HG03159 (cell line): ENCODE measurements around the gene GNLY.

Experiments used
- ATAC-seq: cut with Tn5 transposase; IDR thresholded peaks from one replicate; pipeline ENCODE4 v1.9.1; 2021; ENCODE audit warnings: mild to moderate bottlenecking, moderate library complexity; ENCODE audit not compliant: unreplicated experiment

Gene GNLY

DNA sequence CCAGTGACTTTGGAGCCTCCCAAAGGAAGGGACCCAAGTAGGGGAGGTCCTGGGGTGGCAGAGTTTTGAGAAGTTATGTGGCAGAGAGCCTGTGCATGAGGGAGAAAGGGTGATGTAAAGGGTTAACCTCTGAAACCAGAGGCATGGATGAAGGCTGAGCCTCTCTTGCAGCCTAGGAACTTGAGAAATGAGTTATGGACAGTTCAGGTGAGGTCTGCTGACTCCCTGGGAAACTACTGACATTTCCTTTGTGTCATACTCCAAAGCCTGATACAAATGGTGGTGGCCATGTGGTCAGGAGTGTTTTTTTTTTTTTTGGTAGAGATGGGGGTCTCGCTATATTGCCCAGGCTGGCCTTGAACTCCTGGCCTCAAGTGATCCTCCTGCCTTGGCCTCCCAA is 12.4 kb upstream of the GNLY start:
- no peak for ATAC-seq

DNA sequence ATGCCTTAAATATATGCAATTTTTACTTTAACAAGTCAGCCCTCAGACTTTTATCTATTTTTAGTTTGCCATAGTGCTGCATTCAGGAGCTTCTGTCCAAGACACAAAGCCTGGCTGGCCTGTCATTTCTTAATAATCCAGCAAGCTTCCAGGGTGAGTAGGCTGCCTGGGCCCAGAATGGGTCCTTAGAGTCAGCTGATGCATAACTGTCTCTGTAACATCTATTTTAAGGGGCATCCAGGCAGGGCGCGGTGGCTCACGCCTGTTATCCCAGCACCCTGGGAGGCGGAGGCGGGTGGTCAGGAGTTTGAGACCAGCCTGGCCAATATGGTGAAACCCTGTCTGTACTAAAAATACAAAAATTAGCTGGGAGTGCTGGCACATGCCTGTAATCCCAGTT is 11.8 kb upstream of the GNLY start:
- ATAC-seq, result no peak

DNA sequence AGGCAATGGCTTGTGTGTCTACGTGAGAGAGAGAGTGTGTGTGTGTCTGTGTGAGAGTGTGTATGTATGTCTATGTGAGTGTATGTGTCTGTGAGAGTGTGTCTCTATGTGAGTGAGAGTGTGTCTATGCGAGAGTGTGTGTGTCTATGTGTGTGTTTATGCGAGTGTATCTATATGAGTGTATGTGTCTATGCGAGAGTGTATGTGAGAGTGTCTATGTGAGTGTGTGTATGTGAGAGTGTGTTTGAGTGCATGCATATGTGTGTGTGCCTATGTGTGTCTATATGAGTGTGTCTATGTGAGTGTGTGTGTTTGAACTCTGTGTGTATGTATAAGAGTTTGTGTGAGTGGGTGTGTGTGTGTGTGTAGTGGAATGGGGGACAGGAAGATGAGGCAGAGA is 9.8 kb upstream of the GNLY start:
- ATAC-seq, result no peak

DNA sequence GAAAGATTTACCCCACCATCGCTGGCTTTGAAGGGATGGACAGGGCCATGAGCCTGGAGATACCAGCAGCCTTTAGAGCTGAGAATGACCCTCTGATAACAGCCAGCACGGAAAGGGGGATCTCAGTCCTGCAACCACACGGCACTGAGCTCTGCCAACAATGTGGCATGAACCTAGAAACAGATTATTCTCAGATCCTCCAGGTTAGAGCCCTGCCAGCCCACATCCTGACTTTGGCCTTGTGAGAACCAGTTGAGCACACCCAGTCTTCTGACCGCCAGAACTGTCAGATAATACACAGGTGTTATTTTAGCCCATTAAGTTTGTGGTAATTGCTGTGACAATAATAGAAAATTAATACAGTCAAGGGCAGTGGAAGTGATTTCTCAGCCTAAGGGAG is 9.4 kb upstream of the GNLY start:
- ATAC-seq, result no peak

DNA sequence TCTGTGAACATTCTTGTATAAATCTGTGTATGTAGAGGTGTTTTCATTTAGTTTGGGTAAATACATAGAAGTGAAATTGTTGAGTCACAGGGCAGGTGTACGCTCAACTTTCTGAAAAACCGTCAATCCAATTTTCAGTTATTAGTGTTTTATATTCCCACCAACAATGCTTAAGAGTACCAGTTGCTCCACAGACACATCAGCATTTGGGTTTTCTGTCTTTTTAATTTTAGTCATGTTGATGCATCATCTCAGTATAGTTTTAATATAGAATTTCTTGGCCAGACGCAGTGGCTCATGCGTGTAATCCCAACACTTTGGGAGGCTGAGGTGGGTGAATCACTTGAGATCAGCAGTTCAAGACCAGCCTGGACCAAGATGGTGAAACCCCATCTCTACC is 3.2 kb upstream of the GNLY start:
- no peak for ATAC-seq

DNA sequence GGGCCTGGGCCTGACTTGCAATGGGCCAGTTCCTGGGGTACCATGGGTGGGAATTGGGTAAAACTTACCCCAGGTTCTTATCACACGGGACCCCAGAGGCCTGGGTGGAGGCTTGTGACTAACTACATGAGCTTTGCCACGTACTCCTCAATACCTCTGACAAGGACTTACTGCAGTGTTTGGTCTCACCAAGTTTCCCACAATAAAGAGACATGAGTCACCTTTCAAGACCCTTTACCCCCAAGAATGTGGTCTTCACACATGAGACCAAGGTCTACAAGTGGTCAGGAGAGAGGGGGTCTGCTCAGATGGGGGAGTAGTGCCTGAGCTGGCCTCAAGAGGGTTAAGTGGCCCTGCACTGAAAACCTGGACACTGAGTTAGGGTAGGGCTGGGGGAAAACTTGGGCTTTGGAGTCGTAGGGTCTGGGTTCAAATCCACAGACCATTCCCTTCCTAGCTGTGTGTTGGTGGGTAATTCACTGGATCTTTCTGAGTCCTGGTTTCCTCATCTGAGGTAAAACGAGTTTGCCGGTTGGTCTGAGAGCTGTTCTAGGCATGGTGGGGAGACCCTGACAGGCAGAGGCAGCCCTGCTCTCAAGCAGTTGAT is 2.0 kb upstream of the GNLY start:
- ATAC-seq, result no peak

DNA sequence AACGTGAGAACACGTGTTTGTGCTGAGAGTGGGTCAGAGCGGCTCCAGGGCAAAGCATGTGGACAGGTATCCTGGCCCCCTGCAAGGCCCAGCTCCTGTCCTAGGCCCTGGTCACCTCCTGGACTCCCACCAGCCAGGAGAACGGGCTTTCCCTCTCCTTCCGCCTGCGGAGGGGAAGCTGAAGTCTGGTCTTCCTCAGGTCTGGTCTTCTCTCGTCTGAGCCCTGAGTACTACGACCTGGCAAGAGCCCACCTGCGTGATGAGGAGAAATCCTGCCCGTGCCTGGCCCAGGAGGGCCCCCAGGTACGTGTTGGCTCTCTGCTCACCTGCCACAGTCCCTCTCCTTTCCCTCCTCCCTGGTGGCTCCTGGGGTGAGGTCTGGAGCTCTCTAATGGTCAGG is 963 bp downstream of the GNLY start:
- ATAC-seq, result no peak

DNA sequence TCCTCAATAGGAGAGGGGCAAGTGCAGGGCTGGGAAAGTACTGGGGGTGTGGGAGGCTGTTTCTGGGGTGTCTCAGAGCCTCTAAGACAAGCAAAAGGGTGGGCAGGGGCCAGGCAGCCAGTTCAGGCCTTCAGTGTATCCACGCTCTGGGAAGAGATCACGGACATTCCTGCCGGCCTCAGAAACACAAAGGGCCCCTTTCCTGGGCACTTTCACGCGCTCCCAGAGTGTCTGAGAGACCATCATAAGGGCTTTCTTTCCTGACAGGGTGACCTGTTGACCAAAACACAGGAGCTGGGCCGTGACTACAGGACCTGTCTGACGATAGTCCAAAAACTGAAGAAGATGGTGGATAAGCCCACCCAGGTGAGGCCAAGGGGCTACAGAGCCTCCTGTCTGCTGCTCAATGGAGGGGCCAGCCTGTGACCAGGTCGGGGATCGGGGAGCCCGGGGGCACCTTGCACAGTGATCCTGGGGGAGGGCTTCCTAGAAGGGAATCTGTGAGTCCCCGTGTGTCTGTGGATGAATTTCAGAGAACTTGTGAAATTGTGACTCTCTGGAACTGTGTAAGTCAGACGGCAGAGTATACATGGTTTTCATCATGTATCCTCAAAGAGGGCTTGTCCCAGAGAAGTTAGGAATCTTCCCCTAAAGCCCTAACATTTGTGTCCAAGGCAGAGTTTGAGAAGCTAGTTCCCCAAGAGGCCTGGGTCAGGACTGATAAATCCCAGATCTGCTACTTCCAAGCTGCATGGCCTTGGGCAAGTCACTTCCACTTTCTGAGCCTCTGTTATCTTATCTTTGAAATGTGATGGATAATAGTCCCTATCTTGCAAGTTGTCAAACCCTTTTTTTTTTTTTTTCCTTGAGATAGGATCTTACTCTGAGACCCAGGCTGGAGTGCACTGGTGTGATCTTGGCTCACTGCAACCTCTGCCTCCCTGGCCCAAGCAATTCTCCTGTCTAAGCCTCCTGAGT is 1.8 kb downstream of the GNLY start:
- no peak for ATAC-seq

DNA sequence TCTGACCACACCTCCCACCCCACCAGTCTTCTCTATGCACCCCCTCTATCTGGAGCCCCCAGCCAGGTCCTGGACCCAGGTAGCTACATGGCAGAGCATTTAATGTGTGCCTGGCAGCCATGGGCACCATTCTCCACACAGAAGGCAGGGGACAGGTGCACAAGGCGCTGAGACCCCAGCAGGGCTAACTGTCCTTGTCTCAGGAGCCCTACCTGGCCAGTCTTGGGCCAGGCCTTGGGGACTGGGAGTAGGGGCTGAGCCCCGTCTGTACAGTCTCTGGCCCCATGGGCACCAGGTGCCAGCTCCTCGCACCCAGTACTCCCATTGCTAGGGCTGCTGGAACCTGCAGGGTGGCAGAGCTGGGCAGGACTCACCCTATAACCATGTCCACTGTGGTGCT is 2.9 kb downstream of the GNLY start:
- no peak for ATAC-seq

DNA sequence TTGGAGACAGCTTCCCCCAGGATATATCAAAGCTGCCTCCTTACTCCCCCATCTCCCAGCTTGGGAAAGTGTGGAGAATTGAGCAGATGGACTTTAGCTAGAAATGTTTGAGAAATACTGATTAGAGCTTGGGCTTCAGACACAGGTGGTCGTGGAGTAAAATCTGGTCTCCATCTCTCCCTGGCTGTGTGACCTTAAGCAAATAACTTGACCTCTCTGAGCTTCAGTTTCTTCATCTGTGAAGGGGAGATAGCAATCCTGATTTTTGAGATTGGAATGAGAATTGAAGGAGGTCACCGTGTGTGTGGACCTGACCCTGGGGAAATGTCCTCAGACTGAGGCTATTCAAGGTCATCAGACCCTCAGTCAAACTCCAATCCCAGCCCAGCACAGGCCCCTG is 3.6 kb downstream of the GNLY start:
- ATAC-seq, result no peak

DNA sequence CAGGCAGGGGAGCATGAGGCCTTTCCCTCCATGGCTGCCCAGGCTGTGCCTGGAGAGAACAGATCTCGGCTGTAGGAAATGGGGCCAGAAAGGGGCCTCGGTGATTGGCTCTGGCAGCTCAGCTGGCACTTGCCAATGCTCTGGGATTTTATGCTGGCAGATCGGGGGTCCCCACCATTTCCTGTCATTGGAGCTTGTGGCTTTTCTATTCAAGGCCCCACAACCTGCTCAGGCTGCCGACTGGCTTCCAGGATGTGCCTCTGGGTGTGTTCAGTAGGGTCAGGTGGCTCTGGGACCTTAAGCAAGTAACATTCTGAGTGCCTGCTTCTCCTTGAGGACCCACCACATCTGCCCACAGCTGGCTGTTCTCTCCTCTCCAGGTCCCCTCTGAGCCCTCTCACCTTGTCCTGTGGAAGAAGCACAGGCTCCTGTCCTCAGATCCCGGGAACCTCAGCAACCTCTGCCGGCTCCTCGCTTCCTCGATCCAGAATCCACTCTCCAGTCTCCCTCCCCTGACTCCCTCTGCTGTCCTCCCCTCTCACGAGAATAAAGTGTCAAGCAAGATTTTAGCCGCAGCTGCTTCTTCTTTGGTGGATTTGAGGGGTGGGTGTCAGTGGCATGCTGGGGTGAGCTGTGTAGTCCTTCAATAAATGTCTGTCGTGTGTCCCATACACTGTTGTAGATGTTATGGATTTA is 4.2 kb downstream of the GNLY start:
- ATAC-seq, result no peak

DNA sequence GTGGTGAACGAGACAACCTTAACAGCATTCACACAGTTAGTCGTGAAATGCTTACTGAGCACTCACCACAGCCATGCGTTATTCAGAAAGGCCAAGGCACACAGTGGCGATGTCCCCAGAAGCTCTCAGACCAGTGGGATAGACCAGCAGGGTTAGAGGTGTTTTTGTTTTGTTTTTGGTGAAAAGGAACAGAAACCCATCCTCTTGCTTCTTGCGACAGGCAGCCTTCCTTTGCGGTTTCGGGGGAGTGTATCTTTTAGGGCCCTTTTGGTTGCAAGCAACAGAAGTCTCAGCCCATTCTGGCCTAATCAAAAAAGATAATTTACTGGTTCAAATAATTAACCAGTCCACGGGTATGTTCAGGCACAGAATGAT is 4.7 kb downstream of the GNLY start:
- no peak for ATAC-seq

DNA sequence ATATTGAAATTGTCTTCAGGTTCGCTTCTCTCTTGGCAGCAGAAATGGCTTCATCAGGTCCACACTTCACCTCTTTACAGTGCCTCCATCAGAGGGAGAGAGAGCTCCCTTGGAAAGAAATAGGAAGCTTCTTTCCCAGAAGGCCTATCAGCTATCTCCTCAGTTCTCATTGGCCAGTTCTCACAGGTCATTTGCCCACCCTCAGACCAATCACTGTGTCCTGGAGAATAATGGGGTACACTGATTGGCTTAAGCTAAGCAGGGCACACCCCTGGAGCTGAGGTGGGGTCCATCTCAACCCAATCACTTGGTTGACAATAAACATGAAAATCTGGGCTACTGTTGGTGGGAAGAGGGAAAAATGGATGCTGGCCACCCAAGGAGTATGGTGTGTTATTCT is 5.2 kb downstream of the GNLY start:
- ATAC-seq, result no peak

DNA sequence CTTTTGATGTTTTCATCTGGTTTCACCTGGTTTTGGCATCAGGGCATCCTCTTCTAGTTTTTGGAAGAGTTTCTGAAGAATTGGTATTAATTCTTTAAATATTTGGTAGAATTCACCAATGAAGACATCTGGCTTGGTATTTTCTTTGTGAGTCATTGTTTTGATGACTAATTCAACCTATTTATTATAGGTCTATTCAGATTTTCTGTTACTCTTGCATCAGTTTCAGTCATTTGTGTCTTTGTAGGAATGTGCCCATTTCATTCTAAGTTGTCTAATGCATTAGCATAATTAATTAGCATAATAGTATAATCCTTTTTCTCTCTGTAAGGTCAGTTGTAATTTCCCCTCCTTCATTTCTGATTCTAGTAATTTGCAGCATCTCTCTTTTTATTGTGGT is 8.0 kb downstream of the GNLY start:
- no peak for ATAC-seq

DNA sequence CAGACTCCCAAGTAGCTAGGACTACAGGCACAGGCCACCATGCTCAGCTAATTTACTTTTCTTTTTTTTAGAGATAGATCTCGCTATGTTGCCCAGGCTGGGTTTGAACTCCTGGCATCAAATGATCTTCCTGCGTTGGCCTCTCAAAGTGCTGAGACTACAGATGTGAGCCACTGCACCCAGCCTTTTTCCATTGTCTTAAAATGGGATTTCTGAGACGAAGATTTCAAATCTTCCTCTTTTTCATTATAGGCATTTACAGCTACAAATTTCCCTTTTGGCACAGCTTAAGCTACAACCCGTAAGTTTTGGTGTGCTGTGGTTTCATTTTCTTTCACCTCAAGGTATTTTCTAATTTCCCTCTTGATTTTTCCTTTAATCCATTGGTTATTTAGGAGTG is 8.6 kb downstream of the GNLY start:
- ATAC-seq, result no peak

DNA sequence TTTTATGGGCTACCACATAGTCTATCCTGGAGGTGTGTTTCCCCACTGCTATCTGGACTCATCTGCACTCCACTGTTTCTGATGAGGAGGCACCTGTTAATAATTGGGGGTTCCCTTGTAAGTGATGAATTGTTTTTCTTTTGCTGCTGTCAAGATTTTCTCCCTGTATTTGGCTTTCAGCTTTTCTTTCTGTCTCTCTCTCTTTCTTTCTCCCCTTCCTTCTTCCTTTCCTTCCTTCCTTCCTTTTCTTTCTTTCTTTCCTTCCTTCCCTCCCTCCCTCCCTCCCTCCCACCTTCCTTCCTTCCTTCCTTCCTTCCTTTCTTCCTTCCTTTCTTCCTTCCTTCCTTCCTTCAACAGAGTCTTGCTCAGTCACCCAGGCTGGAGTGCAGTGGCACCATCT is 9.2 kb downstream of the GNLY start:
- no peak for ATAC-seq

DNA sequence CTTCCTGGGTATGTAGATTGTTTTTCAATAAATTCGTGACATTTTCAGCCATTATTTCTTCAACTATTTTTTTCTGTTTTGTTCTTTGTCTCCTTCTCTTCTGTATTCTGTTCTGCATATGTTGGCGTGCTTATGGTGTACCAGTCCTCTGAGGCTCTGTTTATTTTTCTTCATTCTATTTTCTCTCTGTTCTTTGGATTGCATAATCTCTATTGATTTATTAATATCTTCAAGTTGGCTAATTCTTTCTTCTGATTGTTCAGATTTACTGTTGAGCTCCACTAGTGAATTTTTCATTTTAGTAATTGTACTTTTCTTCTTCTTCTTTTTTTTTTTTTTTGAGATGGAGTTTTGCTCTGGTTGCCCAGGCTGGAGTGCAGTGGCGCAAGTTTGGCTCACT is 9.9 kb downstream of the GNLY start:
- ATAC-seq, result no peak

DNA sequence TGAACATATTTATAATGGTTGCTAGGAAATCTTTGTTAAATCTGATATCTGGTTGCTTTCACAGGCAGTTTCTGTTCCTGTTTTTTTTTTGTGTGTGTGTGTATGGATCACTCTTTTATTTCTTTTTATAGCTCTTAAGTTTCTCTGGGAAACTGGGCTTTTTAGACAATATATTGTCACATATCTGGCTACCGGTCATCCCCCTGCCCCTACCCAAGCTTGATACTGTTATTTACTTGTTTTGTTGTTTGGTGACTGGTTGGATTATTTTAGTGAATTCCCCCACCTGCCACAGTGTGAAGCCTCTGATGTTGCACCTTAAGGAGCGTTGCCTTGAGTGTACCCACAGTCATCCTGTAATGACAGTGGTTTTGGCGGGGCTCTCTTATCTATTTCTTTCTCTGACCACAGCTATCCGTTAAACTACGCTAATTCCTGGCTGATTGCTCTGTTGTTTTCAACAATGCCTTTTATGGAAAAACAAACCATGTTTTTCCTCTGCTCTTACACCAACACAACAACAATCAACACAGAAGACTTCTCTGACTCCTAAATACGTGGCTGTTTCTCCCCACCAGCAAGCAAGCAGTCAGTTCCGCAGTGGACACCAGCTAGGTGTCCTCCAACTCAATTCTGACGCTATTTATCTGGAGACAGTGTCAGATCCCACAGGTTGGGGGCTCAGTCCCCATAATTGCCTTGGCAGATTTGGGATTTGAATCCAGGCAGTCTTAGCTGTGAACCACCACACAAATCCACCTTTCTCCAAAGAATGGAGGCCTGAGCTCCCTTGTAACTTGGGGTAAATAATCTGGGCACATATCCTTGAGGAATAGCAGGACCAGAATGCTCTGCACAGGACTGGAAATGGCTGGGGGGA is 10.9 kb downstream of the GNLY start:
- peak; percentile 52 for ATAC-seq

DNA sequence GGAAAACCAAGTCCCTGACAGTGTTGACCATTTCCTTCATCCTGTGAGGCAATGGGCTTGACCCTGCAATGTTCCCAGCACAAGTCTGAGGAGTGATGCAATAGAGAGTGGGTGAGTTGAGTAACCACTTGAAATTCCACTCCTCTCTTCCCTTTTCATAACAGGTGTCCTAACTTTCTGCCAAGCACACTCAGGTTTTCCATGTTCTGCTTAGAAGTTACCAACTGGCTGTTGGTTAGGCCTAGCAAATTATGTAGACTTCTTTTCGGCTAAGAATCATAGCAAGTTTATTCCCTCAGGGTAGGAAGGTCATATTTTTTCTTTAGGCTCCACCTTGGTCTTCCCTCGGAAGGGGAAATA is 11.5 kb downstream of the GNLY start:
- ATAC-seq, result no peak

DNA sequence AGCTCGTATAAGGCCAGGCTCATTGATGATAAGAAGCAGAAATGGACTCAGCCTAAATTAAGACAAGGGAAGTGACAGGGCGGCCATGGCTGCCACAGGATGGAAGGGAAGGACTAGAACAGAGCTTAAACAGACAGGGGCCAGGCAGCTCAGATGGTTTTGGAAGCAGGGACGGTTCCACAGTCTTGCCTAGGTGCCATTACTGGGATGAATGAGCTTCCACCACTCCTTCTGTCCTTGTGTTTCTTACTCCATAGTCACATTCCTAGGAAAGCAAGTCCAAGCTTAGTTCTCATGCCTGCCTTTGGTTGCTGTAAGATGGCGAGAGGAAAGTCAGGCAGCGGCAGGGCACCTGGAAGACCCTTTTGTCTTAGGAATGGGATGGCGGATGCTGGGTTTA is 11.9 kb downstream of the GNLY start:
- ATAC-seq, result no peak
